ENCODE data around the gene ERICH4. TPM values are rescaled to one million over a fixed set of nuclear protein-coding genes. Genes with fewer than 3 reads are reported as not detected.

The ERICH4 gene
- total and polyA plus RNA-seq, 2 of the 8 experiments (the other 6 are each of a cell fraction or from before 2014, with no cell fraction given) = not detected

DNA sequence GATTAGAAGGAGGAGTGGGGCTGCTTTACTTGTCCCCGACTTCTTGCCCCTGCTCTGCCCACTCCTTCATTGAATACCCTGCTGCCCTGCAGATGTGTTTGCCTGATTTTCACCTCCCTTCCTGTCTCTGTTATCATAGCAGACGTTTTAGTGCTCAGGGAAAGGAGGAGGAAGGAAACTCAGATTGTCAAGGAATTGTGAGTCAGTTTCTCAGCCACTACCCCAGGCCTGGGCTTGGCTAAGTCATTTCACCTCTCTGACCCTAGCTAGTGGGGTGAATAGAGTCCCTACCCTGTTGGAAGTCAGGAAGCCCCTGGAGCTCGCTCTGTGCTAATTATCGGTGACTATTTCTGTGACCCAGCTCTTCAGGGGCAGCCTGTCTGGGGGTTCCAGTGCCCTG lies 41.5 kb upstream of the ERICH4 start:
- Histone ChIP-seq H2AK5ac (ENCODE audit: low read depth, low read length) (no peak overlapping the region), H3K4me1 (replicated peaks in 1 of 4; ENCODE audit: control insufficient read depth in 3 of 4, insufficient read depth in 4 of 4, low read length in 3 of 4) (peaks cover 0 to 5% (median 0%) of the 10 kb centered on the region in 4 experiments; a peak in 5 of 7 replicates), H3K23ac (ENCODE audit: insufficient read length) (no peak overlapping the region), H3K27ac (ENCODE audit: low read depth, low read length) (no peak overlapping the region), H3K27me3 (replicated peaks in 1 of 4; ENCODE audit: control insufficient read depth in 3 of 4, extremely low read depth in 1 of 4, insufficient read depth in 3 of 4, low read length in 3 of 4) (no peaks in the 10 kb centered on the region), H3K4me2 (ENCODE audit: insufficient read depth in 1 of 2, low read depth in 2 of 2, low read length in 2 of 2) (no peak overlapping the region), H4K91ac (replicated peaks; ENCODE audit: insufficient read length, low read length) (no peak overlapping the region), H2AFZ (ENCODE audit: low read length) (no peak overlapping the region), H3K4me3 (ENCODE audit: extremely low read depth in 1 of 4, insufficient read depth in 2 of 4, low read depth in 3 of 4, low read length in 4 of 4) (no peak overlapping the region), H3K36me3 (ENCODE audit: control insufficient read depth in 2 of 4, insufficient read depth in 4 of 4, low read length in 3 of 4) (no peaks in the 10 kb centered on the region; a peak in 1 of 8 replicates), H3K9me3 (ENCODE audit: insufficient read depth in 2 of 2, low read depth in 1 of 2, low read length in 1 of 2) (no peaks in the 10 kb centered on the region), H2BK20ac (ENCODE audit: low read length) (no peak overlapping the region), H4K5ac (ENCODE audit: insufficient read length, low read depth, low read length) (no peak overlapping the region), H3K79me1 (ENCODE audit: low read depth, low read length) (peaks cover 10% of the 10 kb centered on the region; the same call in 1 of the 2 replicates), H2BK15ac (ENCODE audit: low read length) (no peak overlapping the region), H3K23me2 (ENCODE audit: low read depth, low read length) (peaks cover 4% of the 10 kb centered on the region), H4K20me1 (replicated peaks in 1 of 2; ENCODE audit: control insufficient read depth in 1 of 2, insufficient read depth in 2 of 2, low read length in 2 of 2) (peaks cover 0 to 1% of the 10 kb centered on the region in 2 experiments), H3K14ac (ENCODE audit: insufficient read length) (no peak overlapping the region), H2BK12ac (ENCODE audit: low read depth, low read length) (no peak overlapping the region), H3K56ac (replicated peaks; ENCODE audit: insufficient read length, low read depth, low read length) (no peak overlapping the region), H2BK120ac (replicated peaks; ENCODE audit: low read depth, low read length) (no peak overlapping the region), H2BK5ac (ENCODE audit: low read depth, low read length) (no peak overlapping the region), H3K9ac (replicated peaks in 1 of 4; ENCODE audit: extremely low read depth in 1 of 4, low read depth in 3 of 4, low read length in 3 of 4) (no peak overlapping the region), H3K4ac (replicated peaks; ENCODE audit: insufficient read length, low read depth, low read length) (no peak overlapping the region), H3K18ac (ENCODE audit: extremely low read depth, low read length) (no peak overlapping the region), H3K79me2 (ENCODE audit: control insufficient read depth in 1 of 2, insufficient read depth in 2 of 2, low read length in 2 of 2) (peaks cover 0 to 20% of the 10 kb centered on the region in 2 experiments; a peak in 2 of 4 replicates), H4K8ac (ENCODE audit: extremely low read depth, insufficient read depth, low read length) (no peak overlapping the region)
- CTCF ChIA-PET (ENCODE audit: partially characterized antibody) = interaction anchor here (2.3 kb wide), 1 partner anchor 23 kb away, joined by 5 read pairs; no protein-coding TSS in a partner anchor
- no peak for FAIRE-seq
- 84% methylated on average over 4 of the region's 4 CpGs; no CpG with 5 or more reads in 1 of the 2 experiments for WGBS, 2 experiments (ENCODE audit: extremely low coverage in 1 of 2, insufficient coverage in 1 of 2, insufficient read length in 1 of 2, insufficient replicate concordance in 2 of 2, low coverage in 1 of 2, low lambda C conversion rate in 2 of 2, missing lambda C conversion rate in 1 of 2)
- no peak for TF ChIP-seq NRF1 (IDR thresholded peaks at IDR 0.05; ENCODE audit: low read depth, low read length)
- no peak for TF ChIP-seq PHF8 (conservative IDR thresholded peaks at IDR 0.05; ENCODE audit: low read depth, low read length)
- TF ChIP-seq TEAD4 (IDR thresholded peaks at IDR 0.05; ENCODE audit: low read depth, low read length) = no peak
- POLR2A ChIA-PET (ENCODE audit: partially characterized antibody) = interaction anchor here (0.5 kb wide), 1 partner anchor 20 kb away, joined by 3 read pairs; no protein-coding TSS in a partner anchor
- DNase-seq (ENCODE audit: low read depth in 1 of 2, low spot score in 2 of 2) = no peak
